Fibroblast of pulmonary artery (primary cell): ENCODE results near the gene CPS1.

Source experiments
- DNase-seq: peaks from one replicate; pipeline ENCODE4 v3.0.0-alpha.2; 2010; ENCODE audit warnings: low read depth
- H3K4me3 ChIP-seq: replicated peaks from 2 replicates; pipeline ENCODE4 v1.5.1; 2011; ENCODE audit warnings: low read depth, mild to moderate bottlenecking, control low read depth, low read length, moderate library complexity
- CTCF ChIP-seq: IDR thresholded peaks from 2 replicates; pipeline ENCODE4 v1.5.1; 2011; ENCODE audit warnings: mild to moderate bottlenecking, control low read depth, low read length, inconsistent platforms; ENCODE audit errors: missing control alignments

The CPS1 gene

GRCh38 chr2:210527286-210527685, 29.1 kb upstream of the CPS1 start:
- H3K4me3 ChIP-seq, result no peak overlapping the region
- DNase-seq, result no peak
- no peak for TF ChIP-seq CTCF

- TF ChIP-seq CTCF, result no peak
- no peak overlapping the region for H3K4me3 ChIP-seq
- no peak for DNase-seq
Observed at GRCh38 chr2:210528716-210529115, 27.7 kb upstream of the CPS1 start.

DNA sequence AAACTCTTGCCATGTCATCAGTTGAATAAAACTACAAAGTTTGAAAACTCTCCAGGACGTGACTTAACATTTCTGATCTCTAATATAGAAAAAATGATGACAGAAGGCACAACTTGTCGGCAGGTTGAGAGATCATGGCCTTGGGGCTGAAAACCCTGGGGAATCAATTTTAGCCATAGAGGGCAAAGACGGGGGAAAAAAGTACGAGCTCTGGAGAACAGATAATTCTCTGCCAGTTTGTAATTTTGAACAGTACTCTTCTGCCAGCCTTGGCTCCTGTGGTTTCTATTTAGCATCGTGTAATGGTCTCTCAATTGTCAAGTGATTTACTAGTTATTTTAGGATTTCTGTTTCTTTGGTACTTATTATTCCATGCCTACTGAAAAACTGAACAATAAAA, 25.3 kb upstream of the CPS1 start:
- DNase-seq, result no peak
- no peak overlapping the region for H3K4me3 ChIP-seq

GRCh38 chr2:210531482-210531881, 24.9 kb upstream of the CPS1 start:
- no peak overlapping the region for H3K4me3 ChIP-seq
- no peak for DNase-seq
- no peak for TF ChIP-seq CTCF

More for the DNA sequence above, 25.3 kb upstream of the CPS1 start:
- TF ChIP-seq CTCF, result no peak

GRCh38 chr2:210533389-210533788, 23.0 kb upstream of the CPS1 start:
- no peak for TF ChIP-seq CTCF
- no peak overlapping the region for H3K4me3 ChIP-seq
- DNase-seq, result no peak

- no peak for TF ChIP-seq CTCF
- no peak overlapping the region for H3K4me3 ChIP-seq
- DNase-seq, result no peak
Observed at GRCh38 chr2:210534879-210535278, 21.5 kb upstream of the CPS1 start.

- no peak overlapping the region for H3K4me3 ChIP-seq
- no peak for DNase-seq
Observed at GRCh38 chr2:210536973-210537650, 19.3 kb upstream of the CPS1 start.

More at GRCh38 chr2:210536973-210537650, 19.3 kb upstream of the CPS1 start:
- TF ChIP-seq CTCF, result no peak
